H1 (cell line): ENCODE measurements around the gene C1QA. TPM values are rescaled to one million over a fixed set of nuclear protein-coding genes. Genes with fewer than 3 reads are reported as not detected.

ENCODE experiments used
- CTCF ChIA-PET: fragments of 300-600 bp; sonication (Branson Sonifier 250); formaldehyde crosslinking; loops from one replicate; lab custom pipeline; 2021; ENCODE audit not compliant: partially characterized antibody; lab: Charles Lee
- POLR2A ChIA-PET: fragments of 300-600 bp; sonication (Branson Sonifier 250); formaldehyde crosslinking; loops from one replicate; lab custom pipeline; 2021; ENCODE audit warnings: inconsistent platforms; ENCODE audit not compliant: partially characterized antibody; lab: Charles Lee
- DNase-seq, 2 experiments: peaks; one replicate each; pipeline versions ENCODE4 v3.0.0 to v3.0.0-alpha.2; 2010 to 2022; ENCODE audit warnings: low spot score in 2 of 2, low read depth in 1 of 2, mixed read lengths in 1 of 2
- FAIRE-seq: peaks from 2 replicates; lab custom pipeline; 2011; peaks lifted over from hg19 to GRCh38; lab: Jason Lieb, UNC
- H2AFZ ChIP-seq: 2 replicates; pipeline ENCODE4 v1.8.1; 2012; ENCODE audit warnings: low read length, inconsistent platforms
- H2AK5ac ChIP-seq: 2 replicates; pipeline ENCODE4 v1.6.1; 2013; ENCODE audit warnings: low read depth, low read length
- H2BK120ac ChIP-seq: replicated peaks from 2 replicates; pipeline ENCODE3; 2013; ENCODE audit warnings: low read depth, low read length, inconsistent platforms
- H2BK12ac ChIP-seq: 2 replicates; pipeline ENCODE4 v1.6.1; 2013; ENCODE audit warnings: low read depth, low read length
- H2BK15ac ChIP-seq: 2 replicates; pipeline ENCODE4 v1.6.1; 2013; ENCODE audit warnings: low read length
- H2BK20ac ChIP-seq: 2 replicates; pipeline ENCODE4 v1.6.1; 2013; ENCODE audit warnings: low read length
- H2BK5ac ChIP-seq: 2 replicates; pipeline ENCODE4 v1.6.1; 2013; ENCODE audit warnings: low read depth, low read length
- H3K14ac ChIP-seq: 2 replicates; pipeline ENCODE4 v1.6.1; 2013; ENCODE audit warnings: inconsistent platforms; ENCODE audit not compliant: insufficient read length
- H3K18ac ChIP-seq: 2 replicates; pipeline ENCODE4 v1.6.1; 2013; ENCODE audit warnings: low read length; ENCODE audit errors: extremely low read depth
- H3K23ac ChIP-seq: 2 replicates; pipeline ENCODE4 v1.6.1; 2013; ENCODE audit warnings: inconsistent platforms; ENCODE audit not compliant: insufficient read length
- H3K23me2 ChIP-seq: 2 replicates; pipeline ENCODE4 v1.6.1; 2013; ENCODE audit warnings: low read depth, low read length
- H3K27ac ChIP-seq: 2 replicates; pipeline ENCODE4 v1.6.1; 2011; ENCODE audit warnings: low read depth, low read length, inconsistent platforms
- H3K27me3 ChIP-seq, 4 experiments: replicated peaks in 1 of 4; 1 replicate in 1 of 4; 2 replicates in 3 of 4; pipeline versions ENCODE4 v1.6.1 to v1.8.1; 2011 to 2013; ENCODE audit warnings: low read length in 3 of 4, mild to moderate bottlenecking in 3 of 4, inconsistent platforms in 2 of 4, mixed read lengths in 2 of 4, moderate library complexity in 1 of 4; ENCODE audit not compliant: control insufficient read depth in 3 of 4, insufficient read depth in 3 of 4; ENCODE audit errors: extremely low read depth in 1 of 4
- H3K36me3 ChIP-seq, 4 experiments: 2 replicates each; pipeline versions ENCODE4 v1.6.1 to v1.8.1; 2011 to 2013; ENCODE audit warnings: mild to moderate bottlenecking in 4 of 4, low read length in 3 of 4, moderate library complexity in 2 of 4, control low read depth in 1 of 4, inconsistent platforms in 1 of 4; ENCODE audit not compliant: insufficient read depth in 4 of 4, control insufficient read depth in 2 of 4
- H3K4ac ChIP-seq: replicated peaks from 2 replicates; pipeline ENCODE3; 2013; ENCODE audit warnings: low read length, low read depth, mixed read lengths, inconsistent platforms; ENCODE audit not compliant: insufficient read length
- H3K4me1 ChIP-seq, 4 experiments: replicated peaks in 1 of 4; 1 replicate in 1 of 4; 2 replicates in 3 of 4; pipeline versions ENCODE4 v1.6.1 to v1.8.1; 2011 to 2013; ENCODE audit warnings: low read length in 3 of 4, inconsistent platforms in 2 of 4, mixed read lengths in 1 of 4; ENCODE audit not compliant: insufficient read depth in 4 of 4, control insufficient read depth in 3 of 4
- H3K4me2 ChIP-seq, 2 experiments: 2 replicates each; pipeline versions ENCODE4 v1.6.1 to v1.8.1; 2011 to 2013; ENCODE audit warnings: low read depth in 2 of 2, low read length in 2 of 2, control low read depth in 1 of 2, inconsistent platforms in 1 of 2, mild to moderate bottlenecking in 1 of 2; ENCODE audit not compliant: insufficient read depth in 1 of 2
- H3K4me3 ChIP-seq, 4 experiments: fragments of 200-600, 300-600 bp in 1 of 4; sonication (generic), shearing (Covaris generic), sonication (Bioruptor Twin) in 1 of 4; 2 replicates each; pipeline versions ENCODE4 v1.5.1 to v1.8.1; 2011 to 2016; ENCODE audit warnings: low read length in 4 of 4, low read depth in 3 of 4, control low read depth in 2 of 4, inconsistent platforms in 2 of 4, mild to moderate bottlenecking in 2 of 4, mixed read lengths in 1 of 4, moderate library complexity in 1 of 4; ENCODE audit not compliant: insufficient read depth in 2 of 4; ENCODE audit errors: extremely low read depth in 1 of 4
- H3K56ac ChIP-seq: replicated peaks from 2 replicates; pipeline ENCODE3; 2013; ENCODE audit warnings: low read depth, mild to moderate bottlenecking, mixed read lengths, low read length, inconsistent platforms; ENCODE audit not compliant: insufficient read length
- H3K79me1 ChIP-seq: 2 replicates; pipeline ENCODE4 v1.6.1; 2013; ENCODE audit warnings: low read depth, low read length, control low read depth
- H3K79me2 ChIP-seq, 2 experiments: 2 replicates each; pipeline versions ENCODE4 v1.6.1 to v1.8.1; 2012 to 2013; ENCODE audit warnings: low read length in 2 of 2, mild to moderate bottlenecking in 2 of 2, inconsistent platforms in 1 of 2; ENCODE audit not compliant: insufficient read depth in 2 of 2, control insufficient read depth in 1 of 2
- H3K9ac ChIP-seq, 4 experiments: replicated peaks in 1 of 4; 1 replicate in 1 of 4; 2 replicates in 3 of 4; pipeline versions ENCODE4 v1.6.1 to v1.8.1; 2011 to 2013; ENCODE audit warnings: low read depth in 3 of 4, low read length in 3 of 4, control low read depth in 2 of 4, mild to moderate bottlenecking in 2 of 4, moderate library complexity in 2 of 4, inconsistent platforms in 1 of 4; ENCODE audit errors: extremely low read depth in 1 of 4
- H3K9me3 ChIP-seq, 2 experiments: 2 replicates each; pipeline versions ENCODE4 v1.6.1 to v1.8.1; 2012 to 2013; ENCODE audit warnings: mild to moderate bottlenecking in 2 of 2, moderate library complexity in 2 of 2, control low read depth in 1 of 2, inconsistent platforms in 1 of 2, low read depth in 1 of 2, low read length in 1 of 2, mixed read lengths in 1 of 2; ENCODE audit not compliant: insufficient read depth in 2 of 2
- H4K20me1 ChIP-seq, 2 experiments: replicated peaks in 1 of 2; 2 replicates each; pipeline versions ENCODE3 to v1.8.1; 2011 to 2013; ENCODE audit warnings: inconsistent platforms in 2 of 2, low read length in 2 of 2, mild to moderate bottlenecking in 1 of 2; ENCODE audit not compliant: insufficient read depth in 2 of 2, control insufficient read depth in 1 of 2
- H4K5ac ChIP-seq: 2 replicates; pipeline ENCODE4 v1.6.1; 2013; ENCODE audit warnings: low read length, low read depth, mixed read lengths, inconsistent platforms; ENCODE audit not compliant: insufficient read length
- H4K8ac ChIP-seq: 2 replicates; pipeline ENCODE4 v1.8.0; 2013; ENCODE audit warnings: mild to moderate bottlenecking, moderate library complexity, low read length, inconsistent platforms; ENCODE audit not compliant: insufficient read depth; ENCODE audit errors: extremely low read depth
- H4K91ac ChIP-seq: replicated peaks from 2 replicates; pipeline ENCODE3; 2013; ENCODE audit warnings: low read length, mixed read lengths, inconsistent platforms; ENCODE audit not compliant: insufficient read length
- EGR1 ChIP-seq: IDR thresholded peaks from 2 replicates; pipeline ENCODE4 v1.6.1; 2011; ENCODE audit warnings: low read depth, low read length, borderline replicate concordance
- GTF2F1 ChIP-seq: IDR thresholded peaks from 2 replicates; pipeline ENCODE4 v1.6.1; 2012; ENCODE audit warnings: low read depth, low read length, improper control_type of control experiment, borderline replicate concordance
- SP2 ChIP-seq: IDR thresholded peaks from 2 replicates; pipeline ENCODE4 v1.6.1; 2012; ENCODE audit warnings: mild to moderate bottlenecking, low read length, inconsistent platforms
- TAF7 ChIP-seq: optimal IDR thresholded peaks from 2 replicates; pipeline ENCODE3; 2011; ENCODE audit warnings: low read depth, mild to moderate bottlenecking, inconsistent platforms, low read length, moderate library complexity, borderline replicate concordance
- TEAD4 ChIP-seq: IDR thresholded peaks from 2 replicates; pipeline ENCODE4 v1.6.1; 2012; ENCODE audit warnings: low read depth, low read length, inconsistent platforms, mixed read lengths
- WGBS, 2 experiments: shearing (Covaris generic) in 1 of 2; methylation state at CpG; one replicate each; pipeline versions ENCODE4 v1.1.6 to v1.1.7; 2013 to 2015; ENCODE audit warnings: low lambda C conversion rate in 2 of 2, mixed read lengths in 2 of 2, inconsistent platforms in 1 of 2, low coverage in 1 of 2, missing lambda C conversion rate in 1 of 2; ENCODE audit not compliant: insufficient replicate concordance in 2 of 2, insufficient coverage in 1 of 2, insufficient read length in 1 of 2; ENCODE audit errors: extremely low coverage in 1 of 2, missing lambda C conversion rate in 1 of 2; 5-methylcytosine and 5-hydroxymethylcytosine counted together
- polyA plus RNA-seq, 7 experiments: library from polyadenylated mRNA; depleted of rRNA in 3 of 7; stranded (reverse) in 5 of 7; unstranded in 2 of 7; fragments of >200 nt in 5 of 7; fragments of 200-250 nt in 2 of 7; gene quantifications; 1 replicate in 5 of 7; 2 replicates in 1 of 7; 4 replicates in 1 of 7; pipeline versions ENCODE4 v1.2.1 to v1.2.3, GENCODE V29; 2011 to 2013; ENCODE audit warnings: missing spikeins in 2 of 7, mixed read lengths in 2 of 7
- total RNA-seq: library from RNA; stranded (reverse); fragmentation: NEBNext Ultra II Directional; extraction: Animal tissue kit (Norgen Biotek cat#: 25700); gene quantifications from 2 replicates; pipeline ENCODE4 v1.2.1, GENCODE V29; 2021

Gene C1QA
- total and polyA plus RNA-seq, 2 of the 8 experiments (the other 6 are each of a cell fraction or from before 2014, with no cell fraction given) = not detected

DNA sequence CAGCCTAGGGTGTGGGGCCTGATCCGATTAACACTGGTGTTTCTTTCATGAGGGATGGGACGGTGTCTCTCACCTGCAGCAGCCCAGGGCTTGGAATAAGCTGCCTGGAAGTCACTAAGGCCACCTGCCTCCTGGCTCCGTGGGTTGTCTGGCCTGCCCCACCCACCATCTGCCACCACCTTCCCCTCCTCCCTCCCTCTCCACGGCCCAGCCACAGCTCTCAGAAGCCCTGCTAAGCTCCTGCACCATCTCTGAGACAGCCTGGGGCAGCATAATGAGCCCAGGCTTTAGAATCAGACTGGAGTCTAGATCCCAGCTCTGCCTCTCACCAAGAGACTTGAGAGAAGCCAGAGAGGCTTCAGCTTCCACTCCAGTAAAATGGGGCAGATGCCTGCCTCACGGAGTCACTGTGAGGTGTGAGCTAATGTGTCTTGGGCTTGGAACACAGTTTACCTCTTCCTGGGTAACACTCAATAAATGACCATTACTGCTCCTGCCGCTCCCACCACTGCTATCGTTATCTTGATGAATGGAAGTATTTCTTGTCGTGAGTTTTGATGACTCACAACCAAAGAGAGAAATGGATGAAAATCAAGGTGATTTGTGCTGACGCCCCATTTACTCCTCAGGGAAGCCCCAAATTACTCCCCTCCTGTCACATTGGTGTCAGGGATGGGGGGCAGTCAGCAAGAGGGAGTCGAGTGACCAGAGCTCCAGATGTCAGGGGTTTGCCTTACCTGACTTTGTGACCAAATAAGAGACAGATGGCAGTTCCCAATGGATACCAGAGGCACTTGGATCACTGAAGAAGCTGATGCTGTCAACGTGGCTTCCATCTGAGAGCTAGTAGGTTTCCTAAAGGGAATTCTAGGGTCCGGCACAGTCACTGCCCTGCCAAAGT, 23.5 kb upstream of the C1QA start:
- no peak overlapping the region for H2AK5ac ChIP-seq
- H2BK5ac ChIP-seq = no peak overlapping the region
- H3K4me1 ChIP-seq = peaks cover 0 to 6% (median 3%) of the 10 kb centered on the region in 4 experiments; a peak in 6 of 7 replicates
- TF ChIP-seq EGR1 = no peak
- no peak for TF ChIP-seq SP2
- no peak for TF ChIP-seq TAF7
- no peak for TF ChIP-seq GTF2F1
- TF ChIP-seq TEAD4 = no peak
- FAIRE-seq = no peak
- no peak overlapping the region for H3K18ac ChIP-seq
- H3K4me2 ChIP-seq = no peak overlapping the region
- H3K23me2 ChIP-seq = no peaks in the 10 kb centered on the region; the same call in 1 of the 2 replicates
- WGBS, 2 experiments = 75% methylated on average over 12 of the region's 12 CpGs; no CpG with 5 or more reads in 1 of the 2 experiments
- no peak overlapping the region for H2BK120ac ChIP-seq
- no peak overlapping the region for H3K56ac ChIP-seq
- ChIA-PET CTCF (interaction anchor here (0.6 to 3.4 kb wide), 10 partner anchors 9 to 114 kb away, joined by 3 to 13 read pairs (median 6); no protein-coding TSS in a partner anchor), POLR2A (interaction anchor here (1.4 to 1.8 kb wide), 3 partner anchors 12 to 29 kb away, joined by 3 to 7 read pairs (median 3); no protein-coding TSS in a partner anchor)
- no peak overlapping the region for H2BK12ac ChIP-seq
- H4K20me1 ChIP-seq = peaks cover 0 to 8% of the 10 kb centered on the region in 2 experiments
- no peak overlapping the region for H4K91ac ChIP-seq
- H2AFZ ChIP-seq = no peak overlapping the region
- H3K27ac ChIP-seq = no peak overlapping the region
- no peaks in the 10 kb centered on the region for H3K79me1 ChIP-seq
- H4K8ac ChIP-seq = no peak overlapping the region
- no peaks in the 10 kb centered on the region for H3K9me3 ChIP-seq
- no peak overlapping the region for H4K5ac ChIP-seq
- H2BK20ac ChIP-seq = no peak overlapping the region
- H3K27me3 ChIP-seq = no peaks in the 10 kb centered on the region; a peak in 2 of 7 replicates
- no peak overlapping the region for H3K9ac ChIP-seq
- no peaks in the 10 kb centered on the region for H3K79me2 ChIP-seq
- H3K36me3 ChIP-seq = no peaks in the 10 kb centered on the region
- no peak overlapping the region for H3K14ac ChIP-seq
- H3K4ac ChIP-seq = no peak overlapping the region
- no peak overlapping the region for H3K4me3 ChIP-seq
- DNase-seq = no peak
- no peak overlapping the region for H3K23ac ChIP-seq
- H2BK15ac ChIP-seq = no peak overlapping the region
